ENCODE data around the gene AKAP13. TPM values are rescaled to one million over a fixed set of nuclear protein-coding genes. Genes with fewer than 3 reads are reported as not detected.

Gene AKAP13
- total RNA-seq, 1 donor from 2014 or later, result 73.8 TPM

DNA sequence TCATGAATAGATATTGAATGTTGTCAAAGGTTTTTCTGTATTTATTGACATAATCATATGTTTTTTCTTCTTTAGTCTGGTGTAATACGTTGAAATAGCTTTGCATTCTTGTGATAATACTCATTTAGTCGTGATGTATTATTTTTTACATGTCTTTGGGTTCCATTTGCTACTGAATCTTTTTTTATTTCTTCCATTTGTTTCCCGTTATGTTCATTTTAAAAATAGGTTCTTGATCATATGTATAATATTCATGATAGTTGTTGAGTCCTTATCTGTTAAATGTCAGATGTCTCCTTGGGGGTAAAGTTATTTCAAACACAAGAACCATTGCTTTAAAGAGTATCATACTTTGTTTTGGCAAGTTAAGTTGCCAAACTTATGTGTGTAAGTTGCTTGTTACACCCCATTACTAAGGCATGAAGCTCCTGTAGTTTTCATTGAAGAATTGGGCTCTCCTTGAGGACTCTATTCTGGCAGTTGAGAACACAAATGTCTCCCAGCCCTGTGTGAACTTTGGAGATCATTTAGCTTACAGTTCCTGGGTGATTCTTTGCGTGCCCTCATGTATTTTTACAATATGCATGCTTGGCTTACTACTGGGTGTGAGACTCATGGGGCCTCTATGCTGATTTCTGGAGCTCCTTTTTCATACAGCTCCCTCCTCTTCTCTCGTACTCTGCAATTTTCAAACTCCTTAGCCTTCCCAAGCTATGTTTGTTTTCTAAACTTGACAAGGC is 8.3 kb downstream of the AKAP13 start:
- no peaks in the 10 kb centered on the region for H3K27me3 ChIP-seq
- peaks cover 96% of the 10 kb centered on the region for H4K20me1 ChIP-seq (ENCODE audit: low read depth)
- H2AFZ ChIP-seq (replicated peaks), result no peak overlapping the region
- H3K36me3 ChIP-seq, result no peaks in the 10 kb centered on the region
- peaks cover 100% of the 10 kb centered on the region for H3K79me2 ChIP-seq (ENCODE audit: low read depth)
- H3K9ac ChIP-seq, result no peak overlapping the region
- peaks cover 16% of the 10 kb centered on the region for H3K4me1 ChIP-seq
- no peak for DNase-seq (ENCODE audit: low spot score)
- no peak overlapping the region for H3K27ac ChIP-seq
- Mint-ChIP-seq H3K36me3 (peaks cover 31% of the 10 kb centered on the region), H3K4me1 (peaks cover 16% of the 10 kb centered on the region), H3K27me3 (ENCODE audit: insufficient read depth, low read depth) (no peaks in the 10 kb centered on the region), H3K9me3 (peaks cover 23% of the 10 kb centered on the region), H3K27ac (no peak overlapping the region), H3K4me3 (no peak overlapping the region)
- no peaks in the 10 kb centered on the region for H3F3A ChIP-seq (ENCODE audit: low read depth)
- no peaks in the 10 kb centered on the region for H3K9me3 ChIP-seq (ENCODE audit: low read depth)
- no peak overlapping the region for H3K4me3 ChIP-seq
- TF ChIP-seq, protein P1, sequence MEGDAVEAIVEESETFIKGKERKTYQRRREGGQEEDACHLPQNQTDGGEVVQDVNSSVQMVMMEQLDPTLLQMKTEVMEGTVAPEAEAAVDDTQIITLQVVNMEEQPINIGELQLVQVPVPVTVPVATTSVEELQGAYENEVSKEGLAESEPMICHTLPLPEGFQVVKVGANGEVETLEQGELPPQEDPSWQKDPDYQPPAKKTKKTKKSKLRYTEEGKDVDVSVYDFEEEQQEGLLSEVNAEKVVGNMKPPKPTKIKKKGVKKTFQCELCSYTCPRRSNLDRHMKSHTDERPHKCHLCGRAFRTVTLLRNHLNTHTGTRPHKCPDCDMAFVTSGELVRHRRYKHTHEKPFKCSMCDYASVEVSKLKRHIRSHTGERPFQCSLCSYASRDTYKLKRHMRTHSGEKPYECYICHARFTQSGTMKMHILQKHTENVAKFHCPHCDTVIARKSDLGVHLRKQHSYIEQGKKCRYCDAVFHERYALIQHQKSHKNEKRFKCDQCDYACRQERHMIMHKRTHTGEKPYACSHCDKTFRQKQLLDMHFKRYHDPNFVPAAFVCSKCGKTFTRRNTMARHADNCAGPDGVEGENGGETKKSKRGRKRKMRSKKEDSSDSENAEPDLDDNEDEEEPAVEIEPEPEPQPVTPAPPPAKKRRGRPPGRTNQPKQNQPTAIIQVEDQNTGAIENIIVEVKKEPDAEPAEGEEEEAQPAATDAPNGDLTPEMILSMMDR (IDR thresholded peaks at IDR 0.05), result no peak
- TF ChIP-seq EZH2phosphoT487 (IDR thresholded peaks at IDR 0.05) (no peak), EZH2 (IDR thresholded peaks at IDR 0.05) (no peak)
- H3K4me2 ChIP-seq, result no peak overlapping the region

DNA sequence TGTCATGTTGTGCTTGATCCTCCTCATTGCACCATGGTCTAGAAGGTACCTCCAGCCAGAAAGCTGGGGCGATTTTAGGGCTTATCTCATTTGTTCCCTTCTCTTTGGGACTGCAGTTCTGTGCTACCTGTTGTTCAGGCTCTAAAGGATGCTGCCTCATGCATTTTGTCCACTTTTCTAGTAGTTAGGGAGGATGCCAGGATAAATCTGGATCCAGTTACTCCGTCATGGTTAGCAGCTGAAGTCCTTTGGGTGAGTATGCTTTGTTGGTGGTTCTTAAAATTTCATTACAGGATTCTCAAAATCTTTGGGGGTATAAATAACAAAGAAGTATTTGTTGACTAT is 8.9 kb downstream of the AKAP13 start:
- no peak overlapping the region for H3K4me2 ChIP-seq
- TF ChIP-seq EZH2 (IDR thresholded peaks at IDR 0.05) (no peak), EZH2phosphoT487 (IDR thresholded peaks at IDR 0.05) (no peak)
- TF ChIP-seq, protein P1 (IDR thresholded peaks at IDR 0.05), result no peak
- DNase-seq (ENCODE audit: low spot score), result no peak
- Mint-ChIP-seq H3K36me3 (peaks cover 28% of the 10 kb centered on the region), H3K27ac (no peak overlapping the region), H3K4me1 (peaks cover 20% of the 10 kb centered on the region), H3K9me3 (peaks cover 23% of the 10 kb centered on the region), H3K4me3 (no peak overlapping the region), H3K27me3 (ENCODE audit: insufficient read depth, low read depth) (no peaks in the 10 kb centered on the region)
- H3K36me3 ChIP-seq, result no peaks in the 10 kb centered on the region
- peaks cover 96% of the 10 kb centered on the region for H4K20me1 ChIP-seq (ENCODE audit: low read depth)
- no peak overlapping the region for H3K4me3 ChIP-seq
- no peak overlapping the region for H2AFZ ChIP-seq (replicated peaks)
- H3F3A ChIP-seq (ENCODE audit: low read depth), result peaks cover 2% of the 10 kb centered on the region
- no peak overlapping the region for H3K27ac ChIP-seq
- H3K9ac ChIP-seq, result no peak overlapping the region
- no peaks in the 10 kb centered on the region for H3K27me3 ChIP-seq
- peaks cover 100% of the 10 kb centered on the region for H3K79me2 ChIP-seq (ENCODE audit: low read depth)
- H3K4me1 ChIP-seq, result peaks cover 18% of the 10 kb centered on the region
- H3K9me3 ChIP-seq (ENCODE audit: low read depth), result no peaks in the 10 kb centered on the region

DNA sequence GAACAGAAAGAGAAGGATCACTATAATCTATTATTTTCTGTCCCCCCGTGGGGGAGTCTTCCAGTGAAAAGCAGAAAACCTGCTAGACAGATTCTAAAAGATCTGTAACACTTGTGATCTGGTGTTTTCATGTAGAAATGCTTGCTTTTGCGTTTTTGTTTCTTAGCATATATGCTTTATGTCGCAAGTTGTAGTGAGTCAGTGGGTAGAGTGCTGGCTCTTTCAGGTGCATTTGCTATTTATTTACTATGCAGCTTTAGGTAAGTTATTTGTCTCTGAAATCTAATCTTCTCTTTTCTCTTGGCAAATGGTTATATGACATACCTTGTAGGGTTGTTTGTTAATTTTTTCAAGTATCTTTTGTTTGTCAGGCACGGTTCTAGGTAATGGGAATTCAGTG is 9.4 kb downstream of the AKAP13 start:
- peaks cover 6% of the 10 kb centered on the region for H3F3A ChIP-seq (ENCODE audit: low read depth)
- Mint-ChIP-seq H3K27me3 (ENCODE audit: insufficient read depth, low read depth) (no peaks in the 10 kb centered on the region), H3K27ac (no peak overlapping the region), H3K9me3 (peaks cover 21% of the 10 kb centered on the region), H3K4me3 (no peak overlapping the region), H3K4me1 (peaks cover 23% of the 10 kb centered on the region), H3K36me3 (peaks cover 25% of the 10 kb centered on the region)
- peaks cover 96% of the 10 kb centered on the region for H4K20me1 ChIP-seq (ENCODE audit: low read depth)
- H3K27ac ChIP-seq, result no peak overlapping the region
- TF ChIP-seq, protein P1 (IDR thresholded peaks at IDR 0.05), result no peak
- TF ChIP-seq EZH2 (IDR thresholded peaks at IDR 0.05) (no peak), EZH2phosphoT487 (IDR thresholded peaks at IDR 0.05) (no peak)
- H3K4me3 ChIP-seq, result no peak overlapping the region
- H3K9me3 ChIP-seq (ENCODE audit: low read depth), result no peaks in the 10 kb centered on the region
- peaks cover 100% of the 10 kb centered on the region for H3K79me2 ChIP-seq (ENCODE audit: low read depth)
- H3K27me3 ChIP-seq, result no peaks in the 10 kb centered on the region
- no peak overlapping the region for H3K4me2 ChIP-seq
- no peak for DNase-seq (ENCODE audit: low spot score)
- H3K9ac ChIP-seq, result no peak overlapping the region
- H2AFZ ChIP-seq (replicated peaks), result no peak overlapping the region
- H3K4me1 ChIP-seq, result peaks cover 23% of the 10 kb centered on the region
- H3K36me3 ChIP-seq, result no peaks in the 10 kb centered on the region

Measured in neural progenitor cell (in vitro differentiated cells).